Measurements from ENCODE around the gene RAB13. TPM values are rescaled to one million over a fixed set of nuclear protein-coding genes. Genes with fewer than 3 reads are reported as not detected.
A peak's percentile ranks its signal among the peaks of the same experiment; 100 is the strongest.
"Not testable (repeated sequence)": the region's sequence is repeated elsewhere in the genome, so short reads cannot be mapped to it uniquely, and the experiment has no call there.

The RAB13 gene
- total RNA-seq, 5 donors from 2014 or later (not counting 1 experiment from before 2014, with no cell fraction given): 0.91 to 3.6 (median 2.6) TPM

DNA sequence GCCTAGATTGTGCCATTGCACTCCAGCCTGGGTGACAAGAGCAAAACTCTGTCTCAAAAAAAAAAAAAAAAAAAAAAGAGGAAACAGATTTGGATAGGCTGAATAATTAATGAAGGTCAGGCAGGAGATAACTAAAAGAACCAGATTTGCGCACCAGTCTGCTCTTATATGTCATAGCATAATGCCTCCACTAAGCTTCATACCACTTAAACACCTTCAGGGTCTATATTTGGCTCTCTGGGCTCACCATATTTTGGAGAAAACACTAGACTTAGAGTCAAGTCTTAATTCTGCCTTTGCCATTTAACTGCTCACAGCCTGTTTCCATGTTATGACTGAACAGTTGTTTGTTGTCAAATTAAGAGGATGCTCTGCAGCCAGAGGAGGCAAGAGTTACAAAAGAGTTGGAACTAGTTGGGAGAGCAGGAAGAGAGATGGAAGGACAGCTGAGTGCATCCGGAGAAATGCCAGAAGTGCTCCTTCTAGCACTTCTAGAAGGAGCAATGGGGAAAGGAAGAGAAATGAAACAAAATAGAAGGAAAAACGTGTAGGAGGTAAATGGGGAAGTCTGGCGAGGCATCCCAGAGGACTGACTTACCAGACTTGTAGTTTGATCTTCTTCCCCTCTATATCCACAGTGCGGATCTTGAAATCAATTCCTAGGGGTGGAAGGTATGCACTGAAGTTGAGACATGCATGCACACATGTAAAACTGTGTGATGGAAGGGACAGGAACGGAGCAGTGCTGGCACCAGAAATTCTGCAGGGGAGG lies 1.8 kb downstream of the RAB13 start:
- H3K4me3 Mint-ChIP-seq: no peak overlapping the region
- peaks cover 2 to 12% of the 10 kb centered on the region in 2 experiments for H3K4me1 ChIP-seq (ENCODE audit: control insufficient read depth in 1 of 2, extremely low read depth in 1 of 2, insufficient read depth in 2 of 2, low read length in 2 of 2)
- POLR2A ChIA-PET: interaction anchor here in 1 of 2 donors (0.6 kb wide), 2 partner anchors 8 to 21 kb away, joined by 3 read pairs; partner anchors contain the start of gene SLC39A1
- no peaks in the 10 kb centered on the region for H3K36me3 Mint-ChIP-seq
- DNase-seq (no peak), ATAC-seq (replicated peaks in 1 of 4) (no peak)
- H3K4me1 Mint-ChIP-seq: peaks cover 19 to 22% (median 19%) of the 10 kb centered on the region in 3 donors
- H3K27ac Mint-ChIP-seq: no peak overlapping the region
- WGBS (ENCODE audit: insufficient coverage): 100% methylated on average over 2 of the region's 6 CpGs
- H3K27ac ChIP-seq (ENCODE audit: low read length): no peak overlapping the region
- no peaks in the 10 kb centered on the region for H3K9me3 Mint-ChIP-seq
- H3K36me3 ChIP-seq (ENCODE audit: control insufficient read depth in 2 of 2, extremely low read depth in 1 of 2, insufficient read depth in 1 of 2, low read length in 1 of 2): no peaks in the 10 kb centered on the region
- no peak overlapping the region for H3K4me3 ChIP-seq (ENCODE audit: control insufficient read depth in 1 of 2, extremely low read depth in 1 of 2, low read length in 1 of 2)
- H3K9me3 ChIP-seq: no peaks in the 10 kb centered on the region
- H3K27me3 ChIP-seq (replicated peaks in 1 of 2; ENCODE audit: control insufficient read depth in 2 of 2, extremely low read depth in 1 of 2, insufficient read depth in 2 of 2, low read length in 1 of 2): peaks cover 0 to 7% of the 10 kb centered on the region in 2 experiments
- H3K27me3 Mint-ChIP-seq: peaks cover 9 to 13% of the 10 kb centered on the region in 2 donors
- CTCF ChIA-PET: interaction anchor here in 1 of 2 donors (1.3 kb wide), 1 partner anchor 161 kb away, joined by 3 read pairs; no protein-coding TSS in a partner anchor

DNA sequence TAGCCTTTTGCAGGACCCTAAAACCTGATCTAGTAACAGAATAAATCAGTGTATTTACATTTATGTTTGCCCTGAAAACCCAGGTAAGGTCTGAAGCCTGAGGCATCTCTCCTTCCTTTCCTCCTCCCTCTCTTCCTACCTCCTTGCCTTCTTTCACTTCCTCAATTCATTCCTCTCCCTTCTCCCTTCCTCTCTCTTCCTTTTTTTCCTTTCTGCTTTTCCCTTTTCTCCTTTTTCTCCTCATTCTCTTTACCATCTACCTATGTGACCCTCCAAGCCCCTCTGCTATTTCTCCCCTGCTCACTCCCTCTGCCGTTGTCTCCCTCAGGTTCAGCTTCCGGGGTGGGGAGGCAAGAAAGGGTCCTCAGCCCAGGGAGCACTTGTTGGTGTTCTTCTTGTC lies 4.4 kb downstream of the RAB13 start:
- H3K4me1 Mint-ChIP-seq: peaks cover 26 to 33% (median 29%) of the 10 kb centered on the region in 3 donors
- H3K27ac ChIP-seq (ENCODE audit: low read length); H3K4me3 Mint-ChIP-seq; ATAC-seq (replicated peaks in 1 of 4); H3K36me3 ChIP-seq (ENCODE audit: control insufficient read depth in 2 of 2, extremely low read depth in 1 of 2, insufficient read depth in 1 of 2, low read length in 1 of 2); H3K27me3 ChIP-seq (replicated peaks in 1 of 2; ENCODE audit: control insufficient read depth in 2 of 2, extremely low read depth in 1 of 2, insufficient read depth in 2 of 2, low read length in 1 of 2); CTCF ChIA-PET; H3K9me3 Mint-ChIP-seq; H3K9me3 ChIP-seq; H3K36me3 Mint-ChIP-seq; DNase-seq; H3K4me3 ChIP-seq (ENCODE audit: control insufficient read depth in 1 of 2, extremely low read depth in 1 of 2, low read length in 1 of 2); H3K27ac Mint-ChIP-seq: not testable (repeated sequence)
- POLR2A ChIA-PET: interaction anchor here in 1 of 2 donors (0.6 kb wide), 1 partner anchor 89 kb away, joined by 7 read pairs; no protein-coding TSS in a partner anchor
- H3K4me1 ChIP-seq (ENCODE audit: control insufficient read depth in 1 of 2, extremely low read depth in 1 of 2, insufficient read depth in 2 of 2, low read length in 2 of 2): peaks cover 7 to 18% of the 10 kb centered on the region in 2 experiments
- WGBS (ENCODE audit: insufficient coverage): no CpG with 5 or more reads among the region's 2 CpGs
- H3K27me3 Mint-ChIP-seq: peaks cover 9 to 13% of the 10 kb centered on the region in 2 donors

DNA sequence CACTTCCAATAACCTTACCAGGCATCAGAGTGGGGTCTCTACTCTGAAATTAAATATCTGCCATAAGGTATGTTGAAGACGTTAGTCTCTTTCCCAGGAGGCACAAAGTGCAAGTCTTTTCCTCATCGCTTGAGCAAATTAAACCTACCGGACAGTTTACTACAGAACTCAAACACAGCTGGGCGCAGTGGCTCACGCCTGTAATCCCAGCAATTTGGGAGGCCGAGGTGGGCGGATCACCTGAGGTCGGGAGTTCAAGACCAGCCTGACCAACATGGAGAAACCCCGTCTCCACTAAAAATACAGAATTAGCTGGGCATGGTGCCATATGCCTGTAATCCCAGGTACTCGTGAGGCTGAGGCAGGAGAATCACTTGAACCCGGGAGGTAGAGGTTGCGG lies 7.0 kb downstream of the RAB13 start:
- ATAC-seq (replicated peaks in 1 of 4); H3K4me3 ChIP-seq (ENCODE audit: control insufficient read depth in 1 of 2, extremely low read depth in 1 of 2, low read length in 1 of 2); H3K27ac ChIP-seq (ENCODE audit: low read length); DNase-seq; H3K9me3 ChIP-seq; H3K27me3 ChIP-seq (replicated peaks in 1 of 2; ENCODE audit: control insufficient read depth in 2 of 2, extremely low read depth in 1 of 2, insufficient read depth in 2 of 2, low read length in 1 of 2); H3K9me3 Mint-ChIP-seq; H3K27me3 Mint-ChIP-seq: not testable (repeated sequence)
- Mint-ChIP-seq H3K4me1 (peaks cover 32 to 33% (median 33%) of the 10 kb centered on the region in 3 donors), H3K27ac (peak overlapping the region in 1 of 2 donors; percentile 43), H3K36me3 (peaks cover 12% of the 10 kb centered on the region), H3K4me3 (peak overlapping the region; percentile 92 to 97 (median 97))
- H3K36me3 ChIP-seq (ENCODE audit: control insufficient read depth in 2 of 2, extremely low read depth in 1 of 2, insufficient read depth in 1 of 2, low read length in 1 of 2): peaks cover under 1 to 18% of the 10 kb centered on the region in 2 donors
- peaks cover 15 to 28% of the 10 kb centered on the region in 2 experiments for H3K4me1 ChIP-seq (ENCODE audit: control insufficient read depth in 1 of 2, extremely low read depth in 1 of 2, insufficient read depth in 2 of 2, low read length in 2 of 2)
- 100% methylated on average over 6 of the region's 12 CpGs for WGBS (ENCODE audit: insufficient coverage)
- POLR2A ChIA-PET: interaction anchor here in 1 of 2 donors (1.7 kb wide), 1 partner anchor 11 kb away, joined by 6 read pairs; no protein-coding TSS in a partner anchor
- CTCF ChIA-PET: interaction anchor here in 1 of 2 donors (3.4 kb wide), 1 partner anchor 8 kb away, joined by 14 read pairs; the partner anchor contains the start of gene RAB13

DNA sequence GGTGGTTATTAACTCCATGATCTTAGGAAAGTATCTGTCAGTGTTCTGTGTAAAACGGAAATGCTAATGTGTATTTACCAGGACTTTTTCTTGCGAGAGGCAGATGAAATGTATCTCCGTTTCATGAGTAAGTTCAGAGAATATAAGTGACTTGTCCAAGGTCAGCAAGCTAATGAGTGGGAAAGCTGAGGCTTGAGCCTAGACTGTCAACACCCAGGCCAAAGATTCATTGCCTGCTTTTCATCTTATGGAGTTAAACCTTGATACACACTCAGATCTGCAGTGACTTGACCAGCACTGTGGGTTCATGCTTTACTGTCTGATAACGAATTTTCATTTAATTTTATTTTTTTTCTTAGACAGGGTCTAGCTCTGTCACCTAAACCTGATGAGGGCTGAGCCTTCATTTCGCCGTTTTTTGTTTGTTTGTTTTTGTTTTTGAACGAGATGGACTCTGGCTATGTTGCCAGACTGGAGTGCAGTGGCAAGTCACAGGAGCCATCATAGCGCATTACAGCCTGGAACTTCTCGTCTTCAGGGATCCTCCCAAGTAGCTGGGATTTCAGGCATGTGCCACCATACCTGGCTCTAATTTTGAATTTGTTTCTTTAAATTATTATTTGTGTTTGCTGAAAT lies 7.7 kb downstream of the RAB13 start:
- WGBS (ENCODE audit: insufficient coverage): 57% methylated on average over 8 of the region's 9 CpGs
- H3K36me3 Mint-ChIP-seq: peaks cover 15% of the 10 kb centered on the region
- Histone ChIP-seq H3K27me3 (replicated peaks in 1 of 2; ENCODE audit: control insufficient read depth in 2 of 2, extremely low read depth in 1 of 2, insufficient read depth in 2 of 2, low read length in 1 of 2) (no peaks in the 10 kb centered on the region), H3K27ac (ENCODE audit: low read length) (peak overlapping the region; percentile 68), H3K36me3 (ENCODE audit: control insufficient read depth in 2 of 2, extremely low read depth in 1 of 2, insufficient read depth in 1 of 2, low read length in 1 of 2) (peaks cover 8 to 25% of the 10 kb centered on the region in 2 donors), H3K4me3 (ENCODE audit: control insufficient read depth in 1 of 2, extremely low read depth in 1 of 2, low read length in 1 of 2) (peak overlapping the region; percentile 93 to 96), H3K4me1 (ENCODE audit: control insufficient read depth in 1 of 2, extremely low read depth in 1 of 2, insufficient read depth in 2 of 2, low read length in 2 of 2) (peaks cover 15 to 28% of the 10 kb centered on the region in 2 experiments), H3K9me3 (no peaks in the 10 kb centered on the region)
- peaks cover 33 to 36% (median 34%) of the 10 kb centered on the region in 3 donors for H3K4me1 Mint-ChIP-seq
- H3K27ac Mint-ChIP-seq: peak overlapping the region; percentile 92 to 98
- CTCF ChIA-PET: interaction anchor here in 1 of 2 donors (0.6 to 3.4 kb wide), 7 partner anchors 8 to 32 kb away, joined by 3 to 23 read pairs (median 8); partner anchors contain the start of genes CREB3L4, DENND4B, RAB13 and RPS27
- POLR2A ChIA-PET: interaction anchor here (0.6 to 2.9 kb wide), 6 partner anchors 11 to 344 kb away, joined by 3 to 20 read pairs (median 7); partner anchors contain the start of genes CHTOP (in 1 of the 2), CREB3L4 (in 1 of the 2) and RPS27 (in 1 of the 2)
- H3K27me3 Mint-ChIP-seq: no peaks in the 10 kb centered on the region
- H3K9me3 Mint-ChIP-seq: no peaks in the 10 kb centered on the region
- ATAC-seq (replicated peaks in 1 of 4): no peak
- no peak for DNase-seq
- peak overlapping the region; percentile 92 to 97 (median 97) for H3K4me3 Mint-ChIP-seq

DNA sequence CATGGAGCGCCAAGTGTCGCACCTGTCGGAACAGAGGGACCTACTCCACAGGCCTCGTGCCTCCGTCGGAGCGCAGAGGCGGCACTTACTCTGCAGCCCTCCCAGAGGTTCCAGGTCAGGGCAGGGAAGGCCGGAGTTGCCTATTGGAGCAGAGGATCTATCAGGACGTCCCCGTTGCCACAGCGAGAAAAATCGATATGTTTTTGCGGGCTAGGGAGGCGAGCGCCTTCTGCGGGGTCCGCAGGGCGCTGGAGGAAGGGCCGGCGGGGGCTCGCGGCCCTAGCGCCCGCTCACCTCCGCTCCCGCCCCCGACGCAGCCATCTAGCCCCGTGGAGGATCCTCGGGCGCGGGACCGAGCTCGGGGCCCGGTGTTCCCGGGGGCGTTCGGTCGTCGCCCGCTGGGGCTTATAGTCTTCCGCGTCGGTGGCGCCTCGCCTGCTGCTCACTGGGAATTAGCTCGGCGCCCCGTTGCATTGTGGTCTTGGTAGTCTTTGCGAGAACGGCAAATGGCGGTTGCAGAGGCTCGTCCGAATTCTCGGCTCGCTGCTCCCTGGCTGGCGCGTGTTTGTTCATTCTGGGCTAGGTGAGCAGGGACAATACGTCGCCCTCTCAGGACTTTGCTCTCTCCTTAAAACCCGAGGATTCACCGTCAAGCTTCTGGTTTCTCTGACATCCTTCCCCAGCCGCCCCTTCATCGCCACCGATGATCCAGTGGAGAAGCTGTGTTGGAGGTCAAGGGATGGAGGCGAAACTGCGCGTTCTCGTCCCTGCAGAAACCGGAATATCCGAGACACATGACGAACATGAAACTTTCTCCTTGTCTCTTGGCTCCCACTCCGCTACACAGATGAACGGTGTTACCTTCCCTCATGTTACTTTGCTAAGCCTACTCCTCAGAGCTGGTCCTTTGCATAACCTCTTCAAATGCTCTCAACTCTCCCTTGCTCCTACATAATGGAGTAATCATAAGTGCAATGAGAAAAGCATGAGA lies 8.6 kb downstream of the RAB13 start, which contains the start of gene JTB:
Gene JTB, minus strand, starts transcription at position 425 of the 991 bp plus-strand sequence. Its CDS starts 422 bp downstream, at position 3.
- Mint-ChIP-seq H3K27me3 (no peaks in the 10 kb centered on the region), H3K36me3 (peaks cover 15% of the 10 kb centered on the region), H3K4me1 (peaks cover 34 to 41% (median 36%) of the 10 kb centered on the region in 3 donors), H3K9me3 (no peaks in the 10 kb centered on the region), H3K4me3 (peak within 1 kb of the TSS; percentile 92 to 97 (median 97)), H3K27ac (peak within 1 kb of the TSS; percentile 96 to 98)
- Histone ChIP-seq H3K27ac (ENCODE audit: low read length) (peak within 1 kb of the TSS; percentile 74), H3K4me1 (ENCODE audit: control insufficient read depth in 1 of 2, extremely low read depth in 1 of 2, insufficient read depth in 2 of 2, low read length in 2 of 2) (peaks cover 15 to 28% of the 10 kb centered on the region in 2 experiments), H3K36me3 (ENCODE audit: control insufficient read depth in 2 of 2, extremely low read depth in 1 of 2, insufficient read depth in 1 of 2, low read length in 1 of 2) (peaks cover 8 to 33% of the 10 kb centered on the region in 2 donors), H3K27me3 (replicated peaks in 1 of 2; ENCODE audit: control insufficient read depth in 2 of 2, extremely low read depth in 1 of 2, insufficient read depth in 2 of 2, low read length in 1 of 2) (no peaks in the 10 kb centered on the region), H3K9me3 (no peaks in the 10 kb centered on the region), H3K4me3 (ENCODE audit: control insufficient read depth in 1 of 2, extremely low read depth in 1 of 2, low read length in 1 of 2) (peak within 1 kb of the TSS; percentile 93 to 96)
- under 1% methylated on average over 68 of the region's 75 CpGs for WGBS (ENCODE audit: insufficient coverage)
- peak; percentile 66 to 91 (median 81) for DNase-seq
- ATAC-seq (replicated peaks in 1 of 4): peak; percentile 94 to 98 (median 96)
- CTCF ChIA-PET: interaction anchor here (0.5 to 3.4 kb wide), 10 partner anchors 9 to 295 kb away, joined by 3 to 23 read pairs (median 8); partner anchors contain the start of genes RAB13 (in 2 of the 2), CREB3L4 (in 1 of the 2), DENND4B (in 1 of the 2) and RPS27 (in 1 of the 2)
- POLR2A ChIA-PET: interaction anchor here (0.5 to 2.9 kb wide), 11 partner anchors 8 to 344 kb away, joined by 3 to 20 read pairs (median 3); partner anchors contain the start of genes CREB3L4 (in 2 of the 2), CHTOP (in 1 of the 2), RPS27 (in 1 of the 2) and SLC39A1 (in 1 of the 2)

Measured in T-cell (primary cell).